Sigmoid colon (tissue), 4 donors: ENCODE measurements around the gene COX7A2L.

Experiments
- CTCF ChIP-seq, 4 experiments: fragments of 450-650 bp in 3 of 4; fragments of 200-600 bp in 1 of 4; IDR thresholded peaks; one replicate each; pipeline ENCODE4 v1.5.1; 2016 to 2019; ENCODE audit warnings: antibody characterized with exemption in 4 of 4, mild to moderate bottlenecking in 3 of 4, moderate library complexity in 2 of 4
- EP300 ChIP-seq, 4 donors: sonication (generic); formaldehyde crosslinking; IDR thresholded peaks; one replicate each; pipeline ENCODE4 v1.6.1; 2017; ENCODE audit warnings: antibody characterized with exemption in 4 of 4

GRCh38 chr2:42340938-42341636 is 19.9 kb downstream of the COX7A2L start:
- no peak for TF ChIP-seq EP300 (IDR thresholded peaks at IDR 0.05)
- TF ChIP-seq CTCF (IDR thresholded peaks at IDR 0.05), result no peak
